HepG2 (cell line): Measurements from ENCODE around the gene APBA3. TPM values are rescaled to one million over a fixed set of nuclear protein-coding genes. Genes with fewer than 3 reads are reported as not detected.
A peak's percentile ranks its signal among the peaks of the same experiment; 100 is the strongest.

Experiments
- ATAD3A ChIP-seq: sonication (generic); formaldehyde crosslinking; IDR thresholded peaks from 2 replicates; pipeline ENCODE4 v1.4.0; 2020; ENCODE audit warnings: missing genetic modification reagents
- CTCF ChIP-seq: sonication (generic); formaldehyde crosslinking; IDR thresholded peaks from 2 replicates; pipeline ENCODE4 v1.5.0; 2020; ENCODE audit warnings: mild to moderate bottlenecking, missing genetic modification reagents, moderate library complexity
- FOXC1 ChIP-seq: sonication (generic); formaldehyde crosslinking; IDR thresholded peaks from 2 replicates; pipeline ENCODE4 v1.8.0; 2022; ENCODE audit warnings: mild to moderate bottlenecking, missing genetic modification reagents, borderline replicate concordance
- JUNB ChIP-seq: sonication (generic); formaldehyde crosslinking; IDR thresholded peaks from 2 replicates; pipeline ENCODE4 v1.8.0; 2022; ENCODE audit warnings: missing genetic modification reagents, mild to moderate bottlenecking, borderline replicate concordance
- MAF1 ChIP-seq: sonication (generic); formaldehyde crosslinking; IDR thresholded peaks from 2 replicates; pipeline ENCODE4 v1.5.0; 2020; ENCODE audit warnings: missing genetic modification reagents, borderline replicate concordance
- MED13 ChIP-seq: sonication (generic); formaldehyde crosslinking; IDR thresholded peaks from 2 replicates; pipeline ENCODE4 v1.5.0; 2020; ENCODE audit warnings: missing genetic modification reagents
- MEF2D ChIP-seq: sonication (generic); formaldehyde crosslinking; IDR thresholded peaks from 2 replicates; pipeline ENCODE4 v1.5.1; 2020; ENCODE audit warnings: mild to moderate bottlenecking, missing genetic modification reagents
- MEIS2 ChIP-seq: sonication (generic); formaldehyde crosslinking; IDR thresholded peaks from 2 replicates; pipeline ENCODE4 v1.9.0; 2021; ENCODE audit warnings: mild to moderate bottlenecking, missing genetic modification reagents
- MXD4 ChIP-seq: IDR thresholded peaks from 2 replicates; pipeline ENCODE4 v1.6.1; 2016; ENCODE audit warnings: mild to moderate bottlenecking, missing biosample characterization, missing genetic modification reagents
- SP1 ChIP-seq, 2 experiments: fragments of 450-650 bp in 1 of 2; sonication (generic) in 1 of 2; formaldehyde crosslinking in 1 of 2; IDR thresholded peaks; 2 replicates each; pipeline versions ENCODE4 v1.4.0 to v1.6.1; 2016 to 2020; ENCODE audit warnings: missing genetic modification reagents in 1 of 2
- SRSF1 ChIP-seq: fragments of 200-400 bp; formaldehyde crosslinking; optimal IDR thresholded peaks from 2 replicates; pipeline ENCODE3; 2017; ENCODE audit warnings: mild to moderate bottlenecking, low read depth, low read length, moderate library complexity
- TOE1 ChIP-seq: sonication (generic); formaldehyde crosslinking; IDR thresholded peaks from 2 replicates; pipeline ENCODE4 v1.4.0; 2020; ENCODE audit warnings: mild to moderate bottlenecking, missing genetic modification reagents
- ZBTB3 ChIP-seq: sonication (generic); formaldehyde crosslinking; IDR thresholded peaks from 2 replicates; pipeline ENCODE4 v1.4.0; 2020; ENCODE audit warnings: low read depth, mild to moderate bottlenecking, moderate library complexity, missing genetic modification reagents, borderline replicate concordance
- ZBTB42 ChIP-seq: sonication (generic); formaldehyde crosslinking; IDR thresholded peaks from 2 replicates; pipeline ENCODE4 v1.5.0; 2020; ENCODE audit warnings: mild to moderate bottlenecking, missing genetic modification reagents
- ZFP82 ChIP-seq: sonication (generic); formaldehyde crosslinking; IDR thresholded peaks from 2 replicates; pipeline ENCODE4 v1.5.1; 2020; ENCODE audit warnings: mild to moderate bottlenecking, missing genetic modification reagents, borderline replicate concordance
- ZNF121 ChIP-seq: sonication (generic); formaldehyde crosslinking; IDR thresholded peaks from 2 replicates; pipeline ENCODE4 v1.5.0; 2020; ENCODE audit warnings: mild to moderate bottlenecking, missing genetic modification reagents
- ZNF20 ChIP-seq: sonication (generic); formaldehyde crosslinking; IDR thresholded peaks from 2 replicates; pipeline ENCODE4 v1.4.0; 2020; ENCODE audit warnings: mild to moderate bottlenecking, moderate library complexity, missing genetic modification reagents
- ZNF235 ChIP-seq: sonication (generic); formaldehyde crosslinking; IDR thresholded peaks from 2 replicates; pipeline ENCODE4 v1.8.1; 2023; ENCODE audit warnings: mild to moderate bottlenecking, missing genetic modification reagents, borderline replicate concordance
- ZNF275 ChIP-seq: sonication (generic); formaldehyde crosslinking; IDR thresholded peaks from 2 replicates; pipeline ENCODE4 v1.8.0; 2022; ENCODE audit warnings: missing genetic modification reagents, mild to moderate bottlenecking, inconsistent platforms, borderline replicate concordance
- ZNF552 ChIP-seq: sonication (generic); formaldehyde crosslinking; IDR thresholded peaks from 2 replicates; pipeline ENCODE4 v1.9.0; 2022; ENCODE audit warnings: missing genetic modification reagents, mild to moderate bottlenecking, borderline replicate concordance
- ZNF576 ChIP-seq: sonication (generic); formaldehyde crosslinking; IDR thresholded peaks from 2 replicates; pipeline ENCODE4 v1.4.0; 2020; ENCODE audit warnings: mild to moderate bottlenecking, missing genetic modification reagents
- ZNF577 ChIP-seq: sonication (generic); formaldehyde crosslinking; IDR thresholded peaks from 2 replicates; pipeline ENCODE4 v1.4.0; 2020; ENCODE audit warnings: mild to moderate bottlenecking, low read depth, missing genetic modification reagents, borderline replicate concordance
- ZNF670 ChIP-seq: sonication (generic); formaldehyde crosslinking; IDR thresholded peaks from 2 replicates; pipeline ENCODE4 v1.8.0; 2022; ENCODE audit warnings: mild to moderate bottlenecking, missing genetic modification reagents, borderline replicate concordance
- ZNF773 ChIP-seq: sonication (generic); formaldehyde crosslinking; IDR thresholded peaks from 2 replicates; pipeline ENCODE4 v1.4.0; 2020; ENCODE audit warnings: missing genetic modification reagents, borderline replicate concordance
- ZNF850 ChIP-seq: sonication (generic); formaldehyde crosslinking; conservative IDR thresholded peaks from 2 replicates; pipeline ENCODE4 v1.9.0; 2021; ENCODE audit warnings: mild to moderate bottlenecking, missing genetic modification reagents
- ZSCAN12 ChIP-seq: sonication (generic); formaldehyde crosslinking; IDR thresholded peaks from 2 replicates; pipeline ENCODE4 v1.9.0; 2021; ENCODE audit warnings: mild to moderate bottlenecking, missing genetic modification reagents
- polyA plus RNA-seq, 8 experiments: library from polyadenylated mRNA; depleted of rRNA in 3 of 8; stranded (reverse) in 7 of 8; unstranded in 1 of 8; fragments of >200 nt; fragmentation: Illumina TruSeq in 4 of 8; extraction: Trizol in 4 of 8; gene quantifications; 2 replicates each; pipeline versions ENCODE4 v1.2.1 to v1.2.3, GENCODE V29; 2011 to 2016; ENCODE audit warnings: low read depth in 4 of 8, missing spikeins in 1 of 8, mixed read lengths in 1 of 8; ENCODE audit not compliant: insufficient read depth in 1 of 8
- total RNA-seq, 5 experiments: library from RNA; depleted of rRNA; stranded (reverse); fragments of >200 nt; fragmentation: Illumina TruSeq; extraction: Trizol; gene quantifications; 2 replicates each; pipeline ENCODE4 v1.2.3, GENCODE V29; 2016; ENCODE audit warnings: low read depth in 1 of 5

The APBA3 gene
- total and polyA plus RNA-seq, 2 of the 13 experiments (the other 11 are each of a cell fraction or from before 2014, with no cell fraction given) = 14.2 to 14.3 TPM

- no peak for TF ChIP-seq TOE1 (CRISPR knock-in tag)
- peak; percentile 23; the same call in 1 of the 2 replicates for TF ChIP-seq MEIS2 (CRISPR knock-in tag)
- no peak for TF ChIP-seq ZNF121
- no peak for TF ChIP-seq ZNF20 (CRISPR knock-in tag)
- no peak for TF ChIP-seq ZNF850
- TF ChIP-seq ZNF275 = no peak
- TF ChIP-seq ZNF235 (CRISPR knock-in tag) = no peak
- TF ChIP-seq JUNB = no peak
- 0 out of 2 replicates have a peak, but pooled peaks have one; percentile 63 for TF ChIP-seq MAF1 (CRISPR knock-in tag)
- TF ChIP-seq MED13 = no peak
- no peak for TF ChIP-seq ZBTB3 (CRISPR knock-in tag)
- TF ChIP-seq ZNF552 (CRISPR knock-in tag) = 0 out of 2 replicates have a peak, but pooled peaks have one; percentile 32
- TF ChIP-seq MEF2D (CRISPR knock-in tag) = no peak
- no peak for TF ChIP-seq ZNF576 (CRISPR knock-in tag)
- TF ChIP-seq ATAD3A (CRISPR knock-in tag) = no peak
- TF ChIP-seq SP1 (IDR thresholded peaks at IDR 0.05) = no peak
- 0 out of 2 replicates have a peak, but pooled peaks have one; percentile 17 for TF ChIP-seq SP1 (CRISPR knock-in tag; IDR thresholded peaks at IDR 0.05)
- peak; percentile 66; the same call in 1 of the 2 replicates for TF ChIP-seq MXD4 (CRISPR knock-in tag)
- peak; percentile 63; the same call in 1 of the 2 replicates for TF ChIP-seq FOXC1 (CRISPR knock-in tag)
- TF ChIP-seq ZNF577 (CRISPR knock-in tag) = no peak
- no peak for TF ChIP-seq ZSCAN12 (CRISPR knock-in tag)
- peak; percentile 79 for TF ChIP-seq ZBTB42
- TF ChIP-seq ZNF773 = peak; percentile 10; the same call in 1 of the 2 replicates
- 0 out of 2 replicates have a peak, but pooled peaks have one; percentile 59 for TF ChIP-seq ZFP82 (CRISPR knock-in tag)
- TF ChIP-seq CTCF (CRISPR knock-in tag) = peak; percentile 93
- peak; percentile 48; the same call in 1 of the 2 replicates for TF ChIP-seq ZNF670 (CRISPR knock-in tag)
- TF ChIP-seq SRSF1 = peak; percentile 40
Observed at GRCh38 chr19:3761382-3762129, at the start of gene APBA3 (continued).
